Sigmoid colon (tissue), 4 donors: ENCODE results near the gene MOB3B.

ENCODE experiments used
- EP300 ChIP-seq, 4 donors: sonication (generic); formaldehyde crosslinking; IDR thresholded peaks; one replicate each; pipeline ENCODE4 v1.6.1; 2017; ENCODE audit warnings: antibody characterized with exemption in 4 of 4
- TF ChIP-seq, protein P1 (sequence below), 4 experiments: fragments of 450-650 bp in 3 of 4; fragments of 200-600 bp in 1 of 4; IDR thresholded peaks; one replicate each; pipeline ENCODE4 v1.5.1; 2016 to 2019; ENCODE audit warnings: antibody characterized with exemption in 4 of 4, mild to moderate bottlenecking in 3 of 4, moderate library complexity in 2 of 4

DNA sequence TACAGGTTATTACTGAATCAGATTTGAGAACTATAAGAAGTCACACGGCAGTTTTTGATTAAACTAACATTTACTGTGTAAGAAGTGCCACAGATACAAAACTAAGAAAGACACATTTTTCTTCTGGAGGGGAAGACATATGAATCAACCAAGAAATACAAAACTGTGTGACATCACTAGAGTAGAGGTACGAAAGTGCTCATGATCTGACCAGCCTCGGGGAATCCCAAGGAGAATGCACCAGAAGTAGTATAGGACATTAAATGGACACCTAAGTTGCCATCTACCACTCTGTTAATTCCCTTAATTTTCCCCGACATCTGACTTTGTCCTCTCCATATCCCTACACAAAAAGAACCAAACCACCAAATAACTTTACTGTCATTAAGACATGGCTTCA is 10.8 kb downstream of the MOB3B start:
- no peak for TF ChIP-seq EP300 (IDR thresholded peaks at IDR 0.05)
- TF ChIP-seq, protein P1, sequence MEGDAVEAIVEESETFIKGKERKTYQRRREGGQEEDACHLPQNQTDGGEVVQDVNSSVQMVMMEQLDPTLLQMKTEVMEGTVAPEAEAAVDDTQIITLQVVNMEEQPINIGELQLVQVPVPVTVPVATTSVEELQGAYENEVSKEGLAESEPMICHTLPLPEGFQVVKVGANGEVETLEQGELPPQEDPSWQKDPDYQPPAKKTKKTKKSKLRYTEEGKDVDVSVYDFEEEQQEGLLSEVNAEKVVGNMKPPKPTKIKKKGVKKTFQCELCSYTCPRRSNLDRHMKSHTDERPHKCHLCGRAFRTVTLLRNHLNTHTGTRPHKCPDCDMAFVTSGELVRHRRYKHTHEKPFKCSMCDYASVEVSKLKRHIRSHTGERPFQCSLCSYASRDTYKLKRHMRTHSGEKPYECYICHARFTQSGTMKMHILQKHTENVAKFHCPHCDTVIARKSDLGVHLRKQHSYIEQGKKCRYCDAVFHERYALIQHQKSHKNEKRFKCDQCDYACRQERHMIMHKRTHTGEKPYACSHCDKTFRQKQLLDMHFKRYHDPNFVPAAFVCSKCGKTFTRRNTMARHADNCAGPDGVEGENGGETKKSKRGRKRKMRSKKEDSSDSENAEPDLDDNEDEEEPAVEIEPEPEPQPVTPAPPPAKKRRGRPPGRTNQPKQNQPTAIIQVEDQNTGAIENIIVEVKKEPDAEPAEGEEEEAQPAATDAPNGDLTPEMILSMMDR (IDR thresholded peaks at IDR 0.05): no peak
